ENCODE data around the gene NUP93. TPM values are rescaled to one million over a fixed set of nuclear protein-coding genes. Genes with fewer than 3 reads are reported as not detected.

Gene NUP93
- total RNA-seq = 51.4 and 58.7 TPM in 2 replicates

GRCh38 chr16:56729735-56730662, at the start of gene NUP93:
Gene NUP93 (plus strand): TSS chr16:56730129. CDS start chr16:56748248, 18,119 bp downstream.

GRCh38 chr16:56681939-56682702, 47.8 kb upstream of the NUP93 start, which contains the start of gene MT1X:
Gene MT1X (plus strand): TSS chr16:56682470. CDS start chr16:56682541, 71 bp downstream.

DNA sequence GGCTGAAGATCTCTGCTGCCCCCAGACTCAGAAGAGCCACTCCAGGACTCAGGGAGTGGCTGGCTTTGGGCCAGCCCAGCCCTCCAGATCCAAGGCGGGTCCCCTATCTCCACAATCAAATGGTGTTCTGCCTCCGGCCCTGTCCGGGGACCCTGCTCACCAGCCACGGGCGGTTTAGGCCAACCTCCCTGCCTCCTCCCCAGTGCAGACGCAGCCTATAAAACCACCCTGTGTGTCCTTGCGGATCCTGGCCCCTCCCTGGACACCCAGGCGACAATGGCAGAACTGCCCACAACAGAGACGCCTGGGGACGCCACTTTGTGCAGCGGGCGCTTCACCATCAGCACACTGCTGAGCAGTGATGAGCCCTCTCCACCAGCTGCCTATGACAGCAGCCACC, 135.0 kb downstream of the NUP93 start, which contains the start of gene SLC12A3:
TSS of gene SLC12A3 (plus strand) at position 248 of the 400 bp plus-strand sequence. CDS start at position 277, 29 bp downstream.

Other genes starting within 250 kb of the NUP93 start
- gene BBS2, start 210.1 kb upstream of the NUP93 start, total RNA-seq = 45.8 and 55.3 TPM in 2 replicates
- gene MT4, start 165.1 kb upstream of the NUP93 start, total RNA-seq = not detected in 2 replicates
- gene MT3, start 140.6 kb upstream of the NUP93 start, total RNA-seq = not detected in 2 replicates
- gene MT2A, start 121.5 kb upstream of the NUP93 start, total RNA-seq = 8.3 and 11.2 TPM in 2 replicates
- gene MT1E, start 104.3 kb upstream of the NUP93 start, total RNA-seq = 10.4 and 25.5 TPM in 2 replicates
- 0.43 and 0.54 TPM in 2 replicates for gene MT1M, start 97.5 kb upstream of the NUP93 start, total RNA-seq
- 0.43 TPM in 1 of 2 replicates, not detected in the other for gene MT1A, start 91.5 kb upstream of the NUP93 start, total RNA-seq
- not detected in 2 replicates for gene MT1B, start 78.2 kb upstream of the NUP93 start, total RNA-seq
- 0.22 and 0.34 TPM in 2 replicates for gene MT1F, start 72.2 kb upstream of the NUP93 start, total RNA-seq
- 0.22 TPM in 1 of 2 replicates, not detected in the other for gene MT1G, start 62.1 kb upstream of the NUP93 start, total RNA-seq
- gene MT1H, start 60.3 kb upstream of the NUP93 start, total RNA-seq = not detected in 2 replicates
- 8.6 and 8.7 TPM in 2 replicates for gene MT1X, start 47.7 kb upstream of the NUP93 start, total RNA-seq
- gene SLC12A3, start 135.1 kb downstream of the NUP93 start, total RNA-seq = 0.09 TPM in 1 of 2 replicates, not detected in the other
- 126 and 160 TPM in 2 replicates for gene HERPUD1, start 202.0 kb downstream of the NUP93 start, total RNA-seq
- gene CETP, start 231.8 kb downstream of the NUP93 start, total RNA-seq = 34.1 and 41.9 TPM in 2 replicates

Data from dermis lymphatic vessel endothelial cell (primary cell).